Neural crest cell (in vitro differentiated cells): Measurements from ENCODE around the gene QSOX1. TPM values are rescaled to one million over a fixed set of nuclear protein-coding genes. Genes with fewer than 3 reads are reported as not detected.
"Not testable (repeated sequence)": the region's sequence is repeated elsewhere in the genome, so short reads cannot be mapped to it uniquely, and the experiment has no call there.

Source experiments
- DNase-seq: peaks from one replicate; pipeline ENCODE4 v3.0.0; 2021; ENCODE audit warnings: low read depth, mixed read lengths, low spot score
- H3K27ac Mint-ChIP-seq: one replicate; pipeline ENCODE4 v1.8.0; 2021; ENCODE audit warnings: mild to moderate bottlenecking, mixed read lengths; ENCODE audit not compliant: unreplicated experiment
- H3K27me3 Mint-ChIP-seq: 2 replicates; pipeline ENCODE4 v1.8.0; 2021; ENCODE audit warnings: low read depth, mild to moderate bottlenecking, mixed read lengths
- H3K36me3 Mint-ChIP-seq: 2 replicates; pipeline ENCODE4 v1.8.0; 2021; ENCODE audit warnings: low read depth, mild to moderate bottlenecking, mixed read lengths
- H3K4me1 Mint-ChIP-seq: 2 replicates; pipeline ENCODE4 v1.8.0; 2021; ENCODE audit warnings: mixed read lengths
- H3K4me3 Mint-ChIP-seq: one replicate; pipeline ENCODE4 v1.8.0; 2021; ENCODE audit warnings: mild to moderate bottlenecking, mixed read lengths
- H3K9me3 Mint-ChIP-seq: 2 replicates; pipeline ENCODE4 v1.8.0; 2021; ENCODE audit warnings: mixed read lengths
- CTCF ChIP-seq: fragments of 200-600 bp; sonication (generic); conservative IDR thresholded peaks from 2 replicates; pipeline ENCODE4 v1.5.0; 2021; ENCODE audit warnings: antibody characterized with exemption, mild to moderate bottlenecking
- total RNA-seq: library from RNA; stranded (reverse); gene quantifications from 2 replicates; pipeline ENCODE4 v1.2.1, GENCODE V29; 2021

Gene QSOX1
- total RNA-seq, 1 donor from 2014 or later, result 39.8 TPM

- Mint-ChIP-seq H3K36me3 (no peaks in the 10 kb centered on the region), H3K27me3 (peaks cover 4% of the 10 kb centered on the region), H3K4me1 (peaks cover 7% of the 10 kb centered on the region), H3K27ac (peak overlapping the region; percentile 93), H3K4me3 (no peak overlapping the region), H3K9me3 (peaks cover 4% of the 10 kb centered on the region)
- no peak for DNase-seq
- TF ChIP-seq CTCF, result no peak
Observed at GRCh38 chr1:180131510-180131909, 23.2 kb upstream of the QSOX1 start.

GRCh38 chr1:180133193-180133592 lies 21.5 kb upstream of the QSOX1 start:
- Mint-ChIP-seq H3K9me3 (peaks cover 12% of the 10 kb centered on the region), H3K36me3 (no peaks in the 10 kb centered on the region), H3K27ac (no peak overlapping the region), H3K4me3 (no peak overlapping the region), H3K27me3 (peaks cover 10% of the 10 kb centered on the region), H3K4me1 (peaks cover 7% of the 10 kb centered on the region)
- no peak for DNase-seq
- no peak for TF ChIP-seq CTCF

- not testable (repeated sequence) for H3K36me3 Mint-ChIP-seq, H3K4me3 Mint-ChIP-seq, H3K27me3 Mint-ChIP-seq, H3K27ac Mint-ChIP-seq, H3K4me1 Mint-ChIP-seq, DNase-seq
- peaks cover 12% of the 10 kb centered on the region for H3K9me3 Mint-ChIP-seq
Observed at GRCh38 chr1:180133688-180134087, 21.0 kb upstream of the QSOX1 start.

- Mint-ChIP-seq H3K9me3 (peaks cover 12% of the 10 kb centered on the region), H3K36me3 (no peaks in the 10 kb centered on the region), H3K27me3 (peaks cover 10% of the 10 kb centered on the region), H3K4me3 (no peak overlapping the region), H3K4me1 (peaks cover 7% of the 10 kb centered on the region), H3K27ac (no peak overlapping the region)
- no peak for TF ChIP-seq CTCF
- no peak for DNase-seq
Observed at GRCh38 chr1:180135535-180135934, 19.1 kb upstream of the QSOX1 start.

- Mint-ChIP-seq H3K36me3 (no peaks in the 10 kb centered on the region), H3K4me1 (peaks cover 6% of the 10 kb centered on the region), H3K27me3 (peaks cover 10% of the 10 kb centered on the region), H3K9me3 (peaks cover 8% of the 10 kb centered on the region), H3K4me3 (no peak overlapping the region), H3K27ac (no peak overlapping the region)
- DNase-seq, result no peak
- no peak for TF ChIP-seq CTCF
Observed at GRCh38 chr1:180136331-180136967, 18.2 kb upstream of the QSOX1 start.

- no peak for DNase-seq
- Mint-ChIP-seq H3K4me1 (peaks cover under 1% of the 10 kb centered on the region), H3K4me3 (no peak overlapping the region), H3K27ac (no peak overlapping the region), H3K9me3 (peaks cover 8% of the 10 kb centered on the region), H3K27me3 (peaks cover 10% of the 10 kb centered on the region), H3K36me3 (no peaks in the 10 kb centered on the region)
- TF ChIP-seq CTCF, result no peak
Observed at GRCh38 chr1:180136968-180137356, 17.7 kb upstream of the QSOX1 start.
